CD8-positive, alpha-beta memory T cell (primary cell): Measurements from ENCODE around the gene EIF3M. TPM values are rescaled to one million over a fixed set of nuclear protein-coding genes. Genes with fewer than 3 reads are reported as not detected.

Source experiments
- CTCF ChIA-PET: fragments of 350-600 bp; sonication (Branson Sonifier 250); formaldehyde crosslinking; loops from one replicate; lab custom pipeline; 2021; ENCODE audit warnings: antibody characterized with exemption; lab: Charles Lee
- POLR2A ChIA-PET: fragments of 350-600 bp; sonication (Branson Sonifier 250); formaldehyde crosslinking; loops from one replicate; lab custom pipeline; 2021; ENCODE audit warnings: antibody characterized with exemption; lab: Charles Lee
- DNase-seq, 5 donors: peaks; one replicate each; pipeline versions ENCODE4 v3.0.0 to v3.0.0-alpha.2; 2020 to 2022; ENCODE audit warnings: mixed read lengths in 1 of 5
- H3K27ac ChIP-seq: one replicate; pipeline ENCODE4 v1.7.0; 2013; ENCODE audit warnings: low read depth, mild to moderate bottlenecking, low read length, moderate library complexity
- H3K27me3 ChIP-seq: 2 replicates; pipeline ENCODE4 v1.7.0; 2013; ENCODE audit warnings: low read length, mild to moderate bottlenecking; ENCODE audit not compliant: insufficient read depth, poor library complexity, severe bottlenecking
- H3K36me3 ChIP-seq: 2 replicates; pipeline ENCODE4 v1.7.0; 2013; ENCODE audit warnings: mild to moderate bottlenecking, low read length, moderate library complexity; ENCODE audit not compliant: insufficient read depth
- H3K4me1 ChIP-seq: 2 replicates; pipeline ENCODE4 v1.7.0; 2013; ENCODE audit warnings: mild to moderate bottlenecking, low read length, moderate library complexity; ENCODE audit not compliant: insufficient read depth
- H3K4me3 ChIP-seq: 2 replicates; pipeline ENCODE4 v1.7.0; 2013; ENCODE audit warnings: mild to moderate bottlenecking, low read length
- H3K9me3 ChIP-seq: 2 replicates; pipeline ENCODE4 v1.7.0; 2013; ENCODE audit warnings: mild to moderate bottlenecking, low read length
- H3K27ac Mint-ChIP-seq, 8 donors: one replicate each; pipeline ENCODE4 v1.8.0; 2020 to 2021; ENCODE audit warnings: mixed read lengths in 8 of 8, mild to moderate bottlenecking in 6 of 8, inconsistent platforms in 3 of 8, moderate library complexity in 3 of 8
- H3K27me3 Mint-ChIP-seq, 2 donors: one replicate each; pipeline ENCODE4 v1.8.0; 2020 to 2021; ENCODE audit warnings: mixed read lengths in 2 of 2, mild to moderate bottlenecking in 1 of 2, moderate library complexity in 1 of 2
- H3K36me3 Mint-ChIP-seq, 3 donors: one replicate each; pipeline ENCODE4 v1.8.0; 2020 to 2021; ENCODE audit warnings: mixed read lengths in 3 of 3, inconsistent platforms in 1 of 3, mild to moderate bottlenecking in 1 of 3
- H3K4me1 Mint-ChIP-seq, 3 donors: one replicate each; pipeline ENCODE4 v1.8.0; 2020 to 2021; ENCODE audit warnings: mixed read lengths in 3 of 3, inconsistent platforms in 1 of 3, mild to moderate bottlenecking in 1 of 3
- H3K4me3 Mint-ChIP-seq, 7 donors: one replicate each; pipeline ENCODE4 v1.8.0; 2020 to 2021; ENCODE audit warnings: mixed read lengths in 7 of 7, mild to moderate bottlenecking in 6 of 7, moderate library complexity in 4 of 7, inconsistent platforms in 2 of 7
- H3K9me3 Mint-ChIP-seq, 5 donors: one replicate each; pipeline ENCODE4 v1.8.0; 2020 to 2022; ENCODE audit warnings: mixed read lengths in 5 of 5, mild to moderate bottlenecking in 3 of 5, moderate library complexity in 2 of 5, inconsistent platforms in 1 of 5
- polyA plus RNA-seq: library from polyadenylated mRNA; unstranded; fragments of 300-500 nt; fragmentation: Illumina TruSeq; gene quantifications from one replicate; pipeline ENCODE4 v1.2.3, GENCODE V29; 2021
- total RNA-seq, 2 experiments: library from RNA; stranded (reverse); gene quantifications; one replicate each; pipeline ENCODE4 v1.2.3, GENCODE V29; 2021

The EIF3M gene
- total and polyA plus RNA-seq, 3 experiments from 2014 or later, result 229 to 419 (median 409) TPM

DNA sequence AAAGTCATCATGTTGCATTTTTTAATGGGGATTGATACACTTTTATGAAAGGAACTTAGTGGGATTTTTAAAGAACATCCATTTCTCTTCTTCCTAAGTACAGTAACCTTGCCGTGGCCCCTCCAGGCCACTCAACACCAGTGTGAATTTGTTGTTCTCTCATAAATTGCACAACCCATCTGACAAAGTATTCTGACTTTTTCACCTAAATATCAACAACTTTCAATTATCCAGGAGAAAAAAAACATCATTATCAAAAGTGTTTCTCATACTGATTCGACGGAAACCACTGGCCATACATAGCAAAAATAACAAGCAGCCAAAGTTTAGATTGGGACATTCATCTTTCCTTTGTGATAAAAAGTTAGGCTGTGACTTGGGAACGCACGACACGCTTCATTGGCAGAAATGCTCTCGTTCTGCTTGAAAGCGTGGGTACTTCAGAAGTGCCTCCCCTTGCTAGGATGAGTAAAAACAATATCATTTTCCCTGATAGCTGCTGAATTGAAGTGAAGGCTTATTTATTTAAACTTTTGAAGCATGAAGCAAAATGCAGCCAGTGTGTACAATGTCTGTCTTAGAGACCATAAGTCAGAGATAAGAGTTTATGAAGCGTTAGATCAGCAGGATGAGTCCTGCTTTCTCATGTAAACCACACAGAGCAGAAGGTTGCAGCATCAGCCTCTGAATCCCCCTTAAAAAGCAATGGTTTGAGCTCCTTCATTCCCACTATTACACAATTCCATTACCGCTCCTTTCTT lies 20.6 kb upstream of the EIF3M start:
- Histone ChIP-seq H3K27ac (no peak overlapping the region), H3K36me3 (no peaks in the 10 kb centered on the region), H3K4me3 (no peak overlapping the region), H3K27me3 (no peaks in the 10 kb centered on the region), H3K9me3 (no peaks in the 10 kb centered on the region), H3K4me1 (no peaks in the 10 kb centered on the region)
- DNase-seq, result no peak
- Mint-ChIP-seq H3K4me3 (no peak overlapping the region), H3K4me1 (peaks cover 2 to 13% (median 12%) of the 10 kb centered on the region in 3 donors), H3K27me3 (peaks cover under 1% of the 10 kb centered on the region in 2 donors), H3K27ac (peak overlapping the region in 1 of 8 donors; percentile 57), H3K9me3 (no peaks in the 10 kb centered on the region), H3K36me3 (no peaks in the 10 kb centered on the region)
- ChIA-PET CTCF (no interaction called here), POLR2A (no interaction called here)

DNA sequence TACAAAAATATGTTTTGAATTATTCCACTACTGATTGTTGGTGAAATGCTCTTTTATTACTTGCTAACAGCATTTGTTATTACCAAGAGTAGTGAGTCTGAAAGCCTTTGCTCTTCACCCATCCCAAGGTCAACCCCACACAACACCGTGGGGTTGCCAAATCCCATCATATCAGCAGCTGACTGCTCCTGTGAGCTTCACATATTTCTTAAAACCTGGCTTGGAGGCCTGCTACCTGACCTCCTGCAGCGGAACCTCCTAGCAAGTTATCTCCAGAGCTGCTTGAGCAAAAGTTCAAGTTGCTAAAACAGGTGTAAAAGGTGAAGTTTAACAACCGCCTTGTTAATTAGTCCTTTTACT lies 20.1 kb upstream of the EIF3M start:
- Mint-ChIP-seq H3K27me3 (peaks cover 3 to 6% of the 10 kb centered on the region in 2 donors), H3K4me1 (peaks cover 2 to 13% (median 12%) of the 10 kb centered on the region in 3 donors), H3K36me3 (no peaks in the 10 kb centered on the region), H3K4me3 (no peak overlapping the region), H3K27ac (no peak overlapping the region), H3K9me3 (no peaks in the 10 kb centered on the region)
- CTCF ChIA-PET, result no interaction called here
- Histone ChIP-seq H3K4me3 (no peak overlapping the region), H3K27me3 (no peaks in the 10 kb centered on the region), H3K36me3 (no peaks in the 10 kb centered on the region), H3K27ac (no peak overlapping the region), H3K4me1 (no peaks in the 10 kb centered on the region), H3K9me3 (no peaks in the 10 kb centered on the region)
- POLR2A ChIA-PET, result no interaction called here
- no peak for DNase-seq

- ChIA-PET POLR2A (no interaction called here), CTCF (no interaction called here)
- Mint-ChIP-seq H3K9me3 (no peaks in the 10 kb centered on the region), H3K27me3 (peaks cover 11 to 19% of the 10 kb centered on the region in 2 donors), H3K27ac (peak overlapping the region in 2 of 8 donors; percentile 2 to 56), H3K4me1 (peaks cover 2 to 13% (median 12%) of the 10 kb centered on the region in 3 donors), H3K36me3 (no peaks in the 10 kb centered on the region), H3K4me3 (peak overlapping the region in 5 of 7 donors; percentile 5 to 51 (median 27))
- Histone ChIP-seq H3K4me1 (no peaks in the 10 kb centered on the region), H3K9me3 (no peaks in the 10 kb centered on the region), H3K36me3 (no peaks in the 10 kb centered on the region), H3K27me3 (no peaks in the 10 kb centered on the region), H3K27ac (no peak overlapping the region), H3K4me3 (no peak overlapping the region)
- no peak for DNase-seq
Observed at GRCh38 chr11:32566517-32566916, 17.1 kb upstream of the EIF3M start.

GRCh38 chr11:32567154-32567553 lies 16.5 kb upstream of the EIF3M start:
- no peaks in the 10 kb centered on the region for H3K36me3 ChIP-seq
- no peak overlapping the region for H3K27ac ChIP-seq
- no peaks in the 10 kb centered on the region for H3K27me3 ChIP-seq
- no peaks in the 10 kb centered on the region for H3K9me3 ChIP-seq
- CTCF ChIA-PET, result no interaction called here
- Mint-ChIP-seq H3K27me3 (peaks cover 13 to 22% of the 10 kb centered on the region in 2 donors), H3K36me3 (no peaks in the 10 kb centered on the region), H3K27ac (peak overlapping the region in 1 of 8 donors; percentile 8), H3K4me3 (peak overlapping the region in 2 of 7 donors; percentile 6 to 7), H3K4me1 (peaks cover 2 to 13% (median 12%) of the 10 kb centered on the region in 3 donors), H3K9me3 (no peaks in the 10 kb centered on the region)
- POLR2A ChIA-PET, result no interaction called here
- DNase-seq, result no peak
- no peaks in the 10 kb centered on the region for H3K4me1 ChIP-seq
- no peak overlapping the region for H3K4me3 ChIP-seq

GRCh38 chr11:32569313-32569881 lies 14.2 kb upstream of the EIF3M start:
- no peaks in the 10 kb centered on the region for H3K9me3 ChIP-seq
- H3K4me3 ChIP-seq, result no peak overlapping the region
- Mint-ChIP-seq H3K27me3 (peaks cover 19 to 24% of the 10 kb centered on the region in 2 donors), H3K36me3 (peaks cover 0 to 5% (median 0%) of the 10 kb centered on the region in 3 donors), H3K4me3 (no peak overlapping the region), H3K27ac (no peak overlapping the region), H3K4me1 (peaks cover 2 to 13% (median 12%) of the 10 kb centered on the region in 3 donors), H3K9me3 (no peaks in the 10 kb centered on the region)
- H3K4me1 ChIP-seq, result no peaks in the 10 kb centered on the region
- POLR2A ChIA-PET, result no interaction called here
- no peak overlapping the region for H3K27ac ChIP-seq
- no peaks in the 10 kb centered on the region for H3K36me3 ChIP-seq
- no peak for DNase-seq
- H3K27me3 ChIP-seq, result no peaks in the 10 kb centered on the region
- CTCF ChIA-PET, result no interaction called here

GRCh38 chr11:32571039-32571438 lies 12.6 kb upstream of the EIF3M start:
- H3K4me3 ChIP-seq, result no peak overlapping the region
- H3K27me3 ChIP-seq, result no peaks in the 10 kb centered on the region
- DNase-seq, result no peak
- Mint-ChIP-seq H3K4me3 (no peak overlapping the region), H3K36me3 (peaks cover 0 to 5% (median 0%) of the 10 kb centered on the region in 3 donors), H3K27me3 (peaks cover 19 to 28% of the 10 kb centered on the region in 2 donors), H3K4me1 (peaks cover 2 to 13% (median 12%) of the 10 kb centered on the region in 3 donors), H3K27ac (no peak overlapping the region), H3K9me3 (no peaks in the 10 kb centered on the region)
- H3K9me3 ChIP-seq, result no peaks in the 10 kb centered on the region
- ChIA-PET CTCF (no interaction called here), POLR2A (no interaction called here)
- no peaks in the 10 kb centered on the region for H3K4me1 ChIP-seq
- no peak overlapping the region for H3K27ac ChIP-seq
- H3K36me3 ChIP-seq, result no peaks in the 10 kb centered on the region

DNA sequence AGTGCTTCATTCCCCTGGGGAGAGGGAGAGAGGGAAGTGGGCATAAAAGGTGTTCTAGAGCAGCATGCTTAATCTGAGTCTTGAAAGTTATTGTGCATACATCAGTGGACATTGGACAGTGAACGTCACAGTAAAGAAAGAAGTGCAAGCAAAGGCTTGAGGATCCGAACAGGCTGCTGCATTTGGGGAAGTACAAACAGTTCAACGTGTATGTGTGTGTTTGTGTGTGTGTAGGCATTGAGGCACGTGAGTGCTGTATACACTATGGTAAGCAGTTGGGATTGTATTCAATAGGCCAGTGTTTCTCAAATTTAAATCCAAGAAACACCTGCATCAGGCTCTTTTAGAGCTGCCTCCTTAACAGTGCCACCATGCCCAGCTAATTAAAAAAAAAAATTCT lies 10.4 kb upstream of the EIF3M start:
- H3K4me3 Mint-ChIP-seq, result no peak overlapping the region
- H3K27me3 Mint-ChIP-seq, result peaks cover 17 to 29% of the 10 kb centered on the region in 2 donors
- Histone ChIP-seq H3K9me3 (no peaks in the 10 kb centered on the region), H3K4me3 (no peak overlapping the region), H3K27me3 (no peaks in the 10 kb centered on the region), H3K4me1 (no peaks in the 10 kb centered on the region), H3K36me3 (no peaks in the 10 kb centered on the region), H3K27ac (no peak overlapping the region)
- peaks cover 0 to 5% (median 0%) of the 10 kb centered on the region in 3 donors for H3K36me3 Mint-ChIP-seq
- ChIA-PET CTCF (interaction anchor here (0.9 kb wide), 1 partner anchor 10 kb away, joined by 3 read pairs; the partner anchor contains the start of gene EIF3M), POLR2A (no interaction called here)
- no peak overlapping the region for H3K27ac Mint-ChIP-seq
- H3K4me1 Mint-ChIP-seq, result no peaks in the 10 kb centered on the region
- no peaks in the 10 kb centered on the region for H3K9me3 Mint-ChIP-seq
- DNase-seq, result no peak

DNA sequence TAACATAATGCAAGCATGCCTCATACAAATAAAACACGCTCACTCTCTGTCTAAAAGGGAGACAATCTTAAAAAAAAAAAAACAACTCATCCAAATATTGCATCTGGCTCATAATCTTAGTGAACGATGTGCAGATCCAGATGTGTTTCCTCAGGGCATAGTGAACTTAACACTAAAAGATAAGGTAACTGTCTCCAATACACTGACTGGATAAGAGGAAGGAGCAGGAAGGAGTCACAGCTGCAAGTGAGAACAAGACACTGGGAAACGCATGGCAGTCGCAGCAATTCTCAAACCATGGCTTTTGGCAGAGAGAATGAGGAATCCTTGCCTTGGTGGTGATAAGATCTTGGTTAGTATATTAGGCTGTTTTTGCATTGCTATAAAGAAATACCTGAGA lies 9.2 kb upstream of the EIF3M start:
- Mint-ChIP-seq H3K36me3 (peaks cover 0 to 5% (median 0%) of the 10 kb centered on the region in 3 donors), H3K4me3 (no peak overlapping the region), H3K9me3 (no peaks in the 10 kb centered on the region), H3K27ac (no peak overlapping the region), H3K27me3 (peaks cover 16 to 26% of the 10 kb centered on the region in 2 donors), H3K4me1 (no peaks in the 10 kb centered on the region)
- no peaks in the 10 kb centered on the region for H3K36me3 ChIP-seq
- no peak overlapping the region for H3K27ac ChIP-seq
- ChIA-PET CTCF (no interaction called here), POLR2A (no interaction called here)
- no peaks in the 10 kb centered on the region for H3K4me1 ChIP-seq
- no peak for DNase-seq
- no peak overlapping the region for H3K4me3 ChIP-seq
- H3K27me3 ChIP-seq, result no peaks in the 10 kb centered on the region
- no peaks in the 10 kb centered on the region for H3K9me3 ChIP-seq
